Mesodermal cell (in vitro differentiated cells): Measurements from ENCODE around the gene MLLT1.

Source experiments
- H3K27ac ChIP-seq: 2 replicates; pipeline ENCODE4 v1.7.0; 2013; ENCODE audit warnings: mild to moderate bottlenecking, low read depth, low read length, moderate library complexity; ENCODE audit not compliant: severe bottlenecking
- H3K36me3 ChIP-seq: 2 replicates; pipeline ENCODE4 v1.7.1; 2013; ENCODE audit warnings: mild to moderate bottlenecking, low read length, moderate library complexity; ENCODE audit not compliant: control insufficient read depth, insufficient read depth
- H3K4me1 ChIP-seq: one replicate; pipeline ENCODE4 v1.7.1; 2013; ENCODE audit warnings: mild to moderate bottlenecking, low read length; ENCODE audit not compliant: insufficient read depth, control insufficient read depth, poor library complexity, severe bottlenecking
- H3K4me3 ChIP-seq: 2 replicates; pipeline ENCODE4 v1.7.0; 2013; ENCODE audit warnings: low read length, control low read depth, mild to moderate bottlenecking; ENCODE audit not compliant: insufficient read depth, poor library complexity, severe bottlenecking; ENCODE audit errors: extremely low read depth
- H3K9me3 ChIP-seq: 2 replicates; pipeline ENCODE4 v1.7.1; 2013; ENCODE audit warnings: mild to moderate bottlenecking, low read length, moderate library complexity; ENCODE audit not compliant: control insufficient read depth
- WGBS, 2 experiments: methylation state at CpG; one replicate each; pipeline ENCODE4 v1.1.5; 2013; ENCODE audit warnings: missing lambda C conversion rate in 2 of 2; ENCODE audit not compliant: insufficient coverage in 2 of 2; 5-methylcytosine and 5-hydroxymethylcytosine counted together

Gene MLLT1

DNA sequence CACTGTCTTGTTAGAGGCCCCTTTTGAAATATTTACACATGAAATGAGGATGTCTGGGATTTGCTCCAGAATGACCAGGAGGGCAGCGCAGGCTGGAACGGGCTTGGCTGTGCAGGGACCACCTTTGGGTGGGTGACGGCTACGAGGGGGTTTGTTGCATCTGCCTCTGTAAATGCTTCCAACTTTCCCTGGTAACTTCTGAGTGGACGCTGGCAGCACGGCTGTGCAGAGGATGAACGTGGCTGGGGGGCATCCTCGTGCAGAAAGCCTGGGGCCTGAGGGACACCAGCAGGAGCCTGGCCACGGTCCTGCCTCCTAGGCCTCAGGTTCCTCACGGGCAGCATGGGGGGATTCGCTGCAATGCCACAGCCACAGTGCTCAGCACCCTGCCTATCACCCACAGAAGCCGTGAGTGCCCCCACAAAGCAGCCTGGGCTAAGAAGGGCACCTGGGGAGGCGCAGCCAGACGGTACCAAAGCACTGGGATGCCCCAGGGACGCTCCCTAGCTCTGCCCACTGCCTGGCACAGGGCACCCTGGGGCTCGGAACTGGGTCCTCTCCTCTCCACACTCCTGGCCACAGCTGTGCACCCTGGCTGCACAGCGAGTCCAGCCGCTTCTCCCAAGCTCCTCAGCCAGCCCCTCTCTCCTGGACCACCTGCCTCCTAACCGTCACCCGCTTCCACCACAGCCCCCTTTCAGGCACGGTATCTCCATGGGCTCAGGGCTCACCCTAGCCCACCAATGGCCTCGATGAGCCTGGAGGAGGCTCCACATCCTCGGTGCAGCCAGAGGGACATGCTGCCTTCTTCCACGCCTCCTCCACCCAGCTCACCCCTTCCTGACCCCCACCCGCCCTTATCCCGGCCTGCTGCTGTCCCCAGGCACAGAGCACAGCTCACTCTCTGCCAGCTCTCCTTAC, 44.5 kb downstream of the MLLT1 start:
- 94 to 95% methylated on average over 22 of the region's 26 CpGs for WGBS, 2 experiments
- Histone ChIP-seq H3K27ac (no peak overlapping the region), H3K4me3 (no peak overlapping the region), H3K9me3 (no peaks in the 10 kb centered on the region), H3K36me3 (peaks cover 35% of the 10 kb centered on the region), H3K4me1 (peaks cover 7% of the 10 kb centered on the region)

DNA sequence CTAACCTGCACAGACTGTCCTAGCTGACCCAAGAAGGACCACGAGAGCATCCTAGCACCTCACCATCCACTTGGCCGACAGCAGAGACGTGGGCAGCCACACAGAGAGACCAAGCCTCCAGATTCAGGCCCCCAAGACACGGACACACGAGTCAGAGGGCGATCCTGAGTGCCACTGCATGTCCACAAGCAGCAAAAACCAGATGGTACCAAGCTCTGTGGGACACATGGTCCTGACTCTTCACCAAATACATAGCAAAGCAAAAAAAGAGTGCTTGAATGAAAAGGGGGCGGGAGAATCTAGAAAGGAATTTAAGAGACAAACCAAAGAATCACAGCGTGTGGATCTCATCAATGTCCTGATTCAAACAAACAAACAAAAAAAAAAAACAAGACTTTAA, 45.2 kb downstream of the MLLT1 start:
- Histone ChIP-seq H3K4me1 (peaks cover 3% of the 10 kb centered on the region), H3K9me3 (no peaks in the 10 kb centered on the region), H3K4me3 (no peak overlapping the region), H3K27ac (no peak overlapping the region), H3K36me3 (peaks cover 37% of the 10 kb centered on the region)
- 92 to 94% methylated on average over 6 of the region's 8 CpGs for WGBS, 2 experiments

DNA sequence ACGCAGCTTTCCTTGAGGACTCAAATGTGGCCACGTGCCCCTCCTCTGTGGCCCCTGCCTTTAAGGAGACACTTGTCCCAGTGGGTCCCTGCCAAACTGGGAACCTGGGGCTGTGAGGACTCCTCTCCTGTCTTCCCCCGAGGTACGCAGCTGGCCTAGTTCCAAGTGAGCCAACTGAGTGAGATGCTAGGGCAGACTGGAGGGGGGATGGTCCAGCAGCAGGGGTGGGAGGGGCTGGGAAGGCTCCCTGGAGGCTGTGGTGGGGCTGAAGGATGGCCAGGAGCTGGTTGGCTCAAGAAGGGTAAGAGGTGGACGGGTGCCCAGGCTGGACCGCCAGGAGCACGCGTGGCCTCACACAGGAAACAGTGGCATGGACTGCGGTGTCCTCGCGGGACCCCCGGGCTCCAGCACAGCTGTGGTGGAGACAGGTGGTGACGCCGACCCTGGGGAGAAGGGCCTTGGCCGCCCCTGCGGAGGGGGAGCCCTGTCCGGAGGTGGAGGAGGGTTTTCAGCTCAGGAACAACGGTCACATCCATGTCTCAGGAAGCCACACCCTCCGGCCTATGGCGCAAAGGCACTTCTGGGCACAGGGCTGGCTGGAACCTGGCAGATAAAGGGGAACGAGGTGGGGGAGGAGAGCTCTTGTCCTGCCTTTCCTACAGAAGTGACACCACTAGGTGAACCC, 45.8 kb downstream of the MLLT1 start:
- Histone ChIP-seq H3K4me1 (peaks cover 3% of the 10 kb centered on the region), H3K4me3 (no peak overlapping the region), H3K36me3 (peaks cover 42% of the 10 kb centered on the region), H3K27ac (no peak overlapping the region), H3K9me3 (no peaks in the 10 kb centered on the region)
- 92 to 93% methylated on average over 17 to 18 of the region's 21 CpGs for WGBS, 2 experiments

DNA sequence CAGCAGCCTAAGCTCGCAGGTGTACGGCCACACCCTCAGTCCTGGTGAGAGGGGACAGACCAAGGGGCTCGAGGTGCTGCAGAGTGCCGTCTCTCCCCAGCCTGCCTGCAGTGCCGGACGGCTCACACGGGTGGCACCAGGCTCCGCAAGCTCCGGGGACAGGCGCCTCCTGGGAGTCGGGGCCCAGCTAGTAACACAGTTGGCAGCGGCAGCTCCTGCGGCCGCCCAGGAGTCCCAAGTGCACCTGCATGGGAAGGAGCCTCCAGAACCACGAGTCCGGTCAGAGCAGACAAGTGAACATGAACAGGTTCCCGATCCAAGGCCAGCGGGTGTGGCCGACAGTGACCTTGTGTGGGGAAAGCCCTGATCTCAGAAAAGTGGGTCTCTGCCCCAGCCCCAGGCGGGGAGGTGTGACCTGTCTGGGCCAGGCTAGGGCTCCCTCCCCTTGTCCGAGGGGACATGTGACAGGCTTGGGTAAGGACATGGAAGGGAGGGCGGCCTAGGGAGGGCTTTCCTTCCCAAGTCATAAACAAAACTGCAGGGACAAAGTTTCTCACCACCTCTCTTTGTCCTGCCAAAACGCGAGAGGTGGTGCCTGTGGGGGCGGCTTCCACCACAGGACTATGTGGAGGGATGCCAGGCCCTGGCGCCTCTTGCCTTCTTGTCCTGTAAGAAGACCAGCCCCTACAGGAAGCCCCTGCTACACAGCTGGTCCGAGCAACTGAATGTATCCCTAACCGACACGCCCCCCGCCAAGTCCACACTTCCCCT, 46.5 kb downstream of the MLLT1 start:
- 90 to 96% methylated on average over 25 to 28 of the region's 30 CpGs for WGBS, 2 experiments
- H3K9me3 ChIP-seq = no peaks in the 10 kb centered on the region
- H3K36me3 ChIP-seq = peaks cover 39% of the 10 kb centered on the region
- peaks cover 3% of the 10 kb centered on the region for H3K4me1 ChIP-seq
- H3K4me3 ChIP-seq = no peak overlapping the region
- H3K27ac ChIP-seq = no peak overlapping the region

DNA sequence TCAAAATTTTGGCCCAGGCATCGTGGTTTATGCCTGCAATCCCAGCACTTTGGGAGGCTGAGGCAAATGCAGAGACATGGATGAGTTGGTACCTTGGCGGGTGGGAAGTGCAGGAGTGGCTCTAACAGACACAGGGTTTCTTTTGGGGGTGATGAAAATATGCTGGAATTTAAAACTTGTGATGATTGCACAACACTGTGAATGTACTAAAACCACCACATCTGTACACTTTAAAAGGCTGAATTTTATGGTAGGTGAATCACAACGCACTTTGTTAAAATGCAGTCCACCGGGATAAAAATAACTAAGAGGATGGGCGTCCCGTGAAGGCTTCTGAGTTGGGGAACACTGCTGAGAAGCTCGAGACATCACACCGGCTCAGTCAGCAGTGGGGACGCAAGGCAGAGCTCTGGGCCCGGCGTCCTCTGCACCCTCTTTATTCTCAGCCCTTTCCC, 47.1 kb downstream of the MLLT1 start:
- Histone ChIP-seq H3K9me3 (no peaks in the 10 kb centered on the region), H3K27ac (no peak overlapping the region), H3K4me3 (no peak overlapping the region), H3K36me3 (peaks cover 35% of the 10 kb centered on the region), H3K4me1 (peaks cover 3% of the 10 kb centered on the region)
- WGBS, 2 experiments = 90 to 97% methylated on average over 9 to 11 of the region's 11 CpGs

DNA sequence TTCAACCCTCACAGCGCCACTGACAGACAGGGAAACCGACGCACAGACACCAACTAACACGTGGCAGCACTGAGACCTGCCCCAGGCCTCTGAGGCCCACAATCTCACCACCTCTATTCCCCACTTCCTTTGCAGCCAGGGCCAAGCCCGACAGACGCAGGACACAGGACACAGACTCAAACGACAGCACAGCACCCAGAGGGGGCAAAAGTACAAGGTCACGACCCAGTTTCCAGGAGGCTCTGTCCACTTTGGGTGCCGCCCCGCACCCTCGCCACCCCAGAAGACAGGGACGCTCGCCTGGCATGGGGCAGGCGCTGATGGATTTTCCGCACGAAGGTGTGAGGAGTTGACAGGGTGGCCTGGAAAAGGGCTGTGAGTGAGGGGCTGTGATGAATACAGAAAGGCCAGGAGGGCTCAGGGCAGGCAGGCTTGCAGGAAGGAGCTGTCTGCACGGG, 48.8 kb downstream of the MLLT1 start:
- Histone ChIP-seq H3K27ac (no peak overlapping the region), H3K9me3 (no peaks in the 10 kb centered on the region), H3K4me1 (peaks cover 3% of the 10 kb centered on the region), H3K4me3 (no peak overlapping the region), H3K36me3 (peaks cover 41% of the 10 kb centered on the region)
- WGBS, 2 experiments = 97 to 98% methylated on average over 13 to 17 of the region's 17 CpGs

DNA sequence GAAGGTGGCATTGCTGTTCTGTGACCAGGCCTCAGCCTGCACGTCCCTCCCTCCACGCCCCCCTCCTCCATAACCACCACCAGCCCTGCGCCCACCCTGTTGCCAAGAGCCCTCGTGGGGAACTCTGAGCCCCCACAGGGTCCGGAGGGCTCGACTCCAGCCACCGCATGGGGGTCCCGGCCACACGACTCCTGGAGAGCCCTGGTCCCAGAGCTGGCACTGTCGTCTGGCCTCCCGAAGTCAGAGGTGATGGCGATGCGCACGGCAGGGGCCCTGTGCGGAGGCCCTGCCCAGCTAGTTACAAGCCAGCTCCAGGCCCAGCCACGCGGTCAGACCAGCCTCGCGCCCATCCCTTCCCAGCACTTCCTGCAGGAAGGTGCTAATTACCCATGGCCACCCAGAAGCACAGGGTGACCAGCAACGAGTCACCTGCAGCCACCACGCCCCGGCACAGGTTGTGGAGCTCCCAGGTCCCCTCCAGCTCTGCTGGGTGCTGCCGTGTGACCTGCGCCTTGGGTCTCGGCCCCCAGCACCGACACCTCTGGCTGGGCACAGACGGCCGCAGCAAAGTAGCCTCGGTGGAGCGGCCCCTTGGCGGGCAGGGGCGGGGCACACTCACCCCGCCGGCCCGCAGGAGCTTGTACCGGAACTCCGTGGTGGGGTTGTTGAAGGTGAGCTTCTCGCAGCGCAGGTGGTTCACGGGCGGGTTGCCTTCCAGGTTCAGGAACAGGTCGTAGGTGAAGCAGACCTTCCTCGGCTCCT, 49.6 kb downstream of the MLLT1 start:
- Histone ChIP-seq H3K4me1 (peaks cover 3% of the 10 kb centered on the region), H3K36me3 (peaks cover 50% of the 10 kb centered on the region), H3K27ac (no peak overlapping the region), H3K9me3 (no peaks in the 10 kb centered on the region), H3K4me3 (no peak overlapping the region)
- WGBS, 2 experiments = 94 to 99% methylated on average over 37 to 40 of the region's 43 CpGs

DNA sequence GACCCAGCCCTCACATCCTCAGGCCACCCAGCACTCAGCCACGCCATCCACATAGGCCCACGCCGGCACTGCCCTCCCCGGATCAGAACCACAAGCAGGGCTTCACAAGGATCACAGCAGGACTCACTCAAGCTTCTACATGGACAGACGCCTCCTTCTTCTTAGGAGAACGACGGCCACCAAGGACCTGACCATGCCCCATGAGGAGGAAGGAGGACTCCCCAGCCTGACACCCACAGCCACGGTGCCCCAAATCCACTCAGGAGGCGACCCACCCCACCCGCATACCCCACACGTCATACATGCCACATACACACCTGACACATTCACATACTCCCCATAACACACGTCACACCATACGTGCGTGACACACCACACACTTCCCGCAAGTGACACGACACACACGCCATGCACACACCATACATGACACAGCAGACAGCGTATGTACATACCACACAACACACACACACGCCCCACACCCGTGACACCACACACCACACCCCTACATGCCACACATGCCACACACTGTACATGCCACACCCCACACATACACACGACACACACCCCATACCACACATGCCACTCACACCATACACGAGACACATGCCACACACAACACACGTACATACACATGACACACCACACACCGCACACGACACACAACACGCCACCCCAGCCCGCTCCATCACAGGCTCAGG, 50.4 kb downstream of the MLLT1 start:
- Histone ChIP-seq H3K27ac (no peak overlapping the region), H3K36me3 (peaks cover 54% of the 10 kb centered on the region), H3K4me1 (peaks cover 3% of the 10 kb centered on the region), H3K9me3 (no peaks in the 10 kb centered on the region), H3K4me3 (no peak overlapping the region)
- 88 to 94% methylated on average over 14 to 24 of the region's 27 CpGs for WGBS, 2 experiments

DNA sequence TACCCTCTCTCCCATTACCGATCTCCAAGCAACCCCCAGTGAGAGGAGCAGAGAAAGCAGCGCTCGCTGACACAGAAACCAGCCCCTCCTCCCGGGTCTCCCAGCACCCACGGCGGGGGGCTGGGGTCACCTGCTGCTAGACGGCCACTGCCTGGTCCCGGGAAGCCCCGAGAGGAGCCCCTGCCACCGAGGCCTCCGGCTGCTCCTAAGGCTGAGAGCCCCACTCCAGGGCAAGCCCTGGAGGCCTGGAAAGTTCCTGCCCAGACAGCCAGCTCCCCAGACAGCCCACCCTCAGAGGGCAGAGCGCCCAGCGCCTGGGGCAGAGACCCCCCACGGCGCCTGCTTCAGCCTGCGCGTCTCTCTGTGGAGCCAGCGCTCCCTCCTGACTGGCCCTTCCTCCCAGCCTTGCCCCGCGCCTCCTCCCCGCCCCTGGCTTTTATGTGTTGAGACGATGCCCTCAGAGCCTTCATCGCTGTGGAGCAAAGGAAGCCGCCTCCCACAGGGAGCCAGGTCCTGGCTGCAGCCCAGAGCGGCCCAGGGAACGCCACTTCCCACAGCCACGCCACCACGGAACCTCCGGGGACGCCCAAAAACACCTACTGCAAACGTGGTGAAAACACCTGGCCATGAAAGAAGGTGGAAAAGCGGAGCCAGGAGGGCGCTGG, 51.1 kb downstream of the MLLT1 start:
- Histone ChIP-seq H3K36me3 (peaks cover 59% of the 10 kb centered on the region), H3K9me3 (no peaks in the 10 kb centered on the region), H3K27ac (no peak overlapping the region), H3K4me3 (no peak overlapping the region), H3K4me1 (peaks cover 3% of the 10 kb centered on the region)
- WGBS, 2 experiments = 82 to 89% methylated on average over 22 to 23 of the region's 33 CpGs
